NCI-H774 (cell line): ENCODE results near the gene SLC26A6.

Experiments
- DNase-seq: peaks from one replicate; lab custom pipeline; 2025; lab: John Stamatoyannopoulos, UW

The SLC26A6 gene

GRCh38 chr3:48599077-48599501 is 36.2 kb downstream of the SLC26A6 start:
- no peak for DNase-seq

- DNase-seq, result no peak
These were observed 36.8 kb downstream of the SLC26A6 start for GRCh38 chr3:48598323-48599076.

GRCh38 chr3:48597408-48597800 is 37.9 kb downstream of the SLC26A6 start:
- DNase-seq, result no peak

- no peak for DNase-seq
These were observed 38.4 kb downstream of the SLC26A6 start for GRCh38 chr3:48596676-48597407.

GRCh38 chr3:48596157-48596556 is 39.1 kb downstream of the SLC26A6 start:
- no peak for DNase-seq

- DNase-seq, result no peak
These were observed 39.6 kb downstream of the SLC26A6 start for GRCh38 chr3:48595526-48596121.

GRCh38 chr3:48595075-48595525 is 40.2 kb downstream of the SLC26A6 start, which contains the start of gene COL7A1:
TSS of gene COL7A1 (minus strand) at chr3:48595329. CDS start at chr3:48595159, 170 bp downstream.
- no peak for DNase-seq

- DNase-seq, result no peak
These were observed 40.7 kb downstream of the SLC26A6 start for GRCh38 chr3:48594417-48595049.

- DNase-seq, result no peak
These were observed 41.9 kb downstream of the SLC26A6 start for GRCh38 chr3:48593337-48593736.

- no peak for DNase-seq
These were observed 42.7 kb downstream of the SLC26A6 start for GRCh38 chr3:48592519-48593087.

- DNase-seq, result no peak
These were observed 43.3 kb downstream of the SLC26A6 start for GRCh38 chr3:48591886-48592518.

GRCh38 chr3:48591436-48591835 is 43.8 kb downstream of the SLC26A6 start:
- DNase-seq, result no peak

- no peak for DNase-seq
These were observed 47.0 kb downstream of the SLC26A6 start for GRCh38 chr3:48588230-48588629.

- DNase-seq, result no peak
These were observed 47.6 kb downstream of the SLC26A6 start for GRCh38 chr3:48587686-48588085.

- DNase-seq, result no peak
These were observed 49.9 kb downstream of the SLC26A6 start for GRCh38 chr3:48585411-48585810.

- no peak for DNase-seq
These were observed 50.4 kb downstream of the SLC26A6 start for GRCh38 chr3:48584836-48585235.

GRCh38 chr3:48581621-48582481 is 53.4 kb downstream of the SLC26A6 start:
- DNase-seq, result no peak

- no peak for DNase-seq
These were observed 58.6 kb downstream of the SLC26A6 start for GRCh38 chr3:48576647-48577046.
